Activated T-helper 2 cell treated with anti-CD3 and anti-CD28 coated beads, Interferon-gamma antibody, Interleukin-2, Interleukin-4, amounts not matched to agents 10 μg/mL and 5 μg/mL and 100 μg/mL, durations not matched to agents 14 hours and 24 hours and 36 hours (primary cell): ENCODE data around the gene ZDHHC14. TPM values are rescaled to one million over a fixed set of nuclear protein-coding genes. Genes with fewer than 3 reads are reported as not detected.

Experiments used
- DNase-seq: peaks from one replicate; pipeline ENCODE4 v3.0.0; 2021; ENCODE audit warnings: low spot score
- H3K27ac Mint-ChIP-seq: one replicate; pipeline ENCODE4 v1.8.0; 2021; ENCODE audit warnings: mixed read lengths
- H3K27me3 Mint-ChIP-seq: one replicate; pipeline ENCODE4 v1.8.0; 2021; ENCODE audit warnings: low read depth, mixed read lengths
- H3K36me3 Mint-ChIP-seq: one replicate; pipeline ENCODE4 v1.8.0; 2021; ENCODE audit warnings: low read depth, mixed read lengths
- H3K4me1 Mint-ChIP-seq: one replicate; pipeline ENCODE4 v1.8.0; 2021; ENCODE audit warnings: low read depth, mixed read lengths
- H3K4me3 Mint-ChIP-seq: one replicate; pipeline ENCODE4 v1.8.0; 2021; ENCODE audit warnings: low read depth, mild to moderate bottlenecking, moderate library complexity, mixed read lengths
- H3K9me3 Mint-ChIP-seq: one replicate; pipeline ENCODE4 v1.8.0; 2021; ENCODE audit warnings: mixed read lengths
- intact Hi-C: fragments of 100-400 bp; cut with micrococcal nuclease; formaldehyde crosslinking; loops from one replicate; pipeline ENCODE4 v1.15.1; 2023
- total RNA-seq: library from RNA; stranded (reverse); gene quantifications from 2 replicates; pipeline ENCODE4 v1.2.3, GENCODE V29; 2022

Gene ZDHHC14
- total RNA-seq, 1 donor from 2014 or later, result 8.4 TPM

GRCh38 chr6:157603971-157604370, 223.0 kb downstream of the ZDHHC14 start:
- no peaks in the 10 kb centered on the region for H3K36me3 Mint-ChIP-seq

GRCh38 chr6:157604816-157605215, 223.8 kb downstream of the ZDHHC14 start:
- Mint-ChIP-seq H3K27ac (no peak overlapping the region), H3K4me3 (no peak overlapping the region), H3K9me3 (no peaks in the 10 kb centered on the region), H3K4me1 (no peaks in the 10 kb centered on the region), H3K36me3 (no peaks in the 10 kb centered on the region), H3K27me3 (peaks cover 7% of the 10 kb centered on the region)
- no peak for DNase-seq
- intact Hi-C loops, result no loop called here

More at GRCh38 chr6:157603971-157604370, 223.0 kb downstream of the ZDHHC14 start:
- Mint-ChIP-seq H3K27me3 (peaks cover 7% of the 10 kb centered on the region), H3K9me3 (no peaks in the 10 kb centered on the region), H3K4me1 (no peaks in the 10 kb centered on the region), H3K4me3 (no peak overlapping the region), H3K27ac (no peak overlapping the region)
- DNase-seq, result no peak
- intact Hi-C loops, result no loop called here

GRCh38 chr6:157605484-157605883, 224.5 kb downstream of the ZDHHC14 start:
- intact Hi-C loops, result no loop called here
- H3K4me3 Mint-ChIP-seq, result no peak overlapping the region
- H3K4me1 Mint-ChIP-seq, result no peaks in the 10 kb centered on the region
- H3K36me3 Mint-ChIP-seq, result no peaks in the 10 kb centered on the region
- H3K27me3 Mint-ChIP-seq, result peaks cover 7% of the 10 kb centered on the region
- DNase-seq, result no peak
- no peak overlapping the region for H3K27ac Mint-ChIP-seq
- no peaks in the 10 kb centered on the region for H3K9me3 Mint-ChIP-seq

GRCh38 chr6:157606516-157606915, 225.5 kb downstream of the ZDHHC14 start:
- intact Hi-C loops, result no loop called here
- peaks cover 7% of the 10 kb centered on the region for H3K27me3 Mint-ChIP-seq
- H3K9me3 Mint-ChIP-seq, result no peaks in the 10 kb centered on the region
- no peak overlapping the region for H3K4me3 Mint-ChIP-seq
- H3K4me1 Mint-ChIP-seq, result no peaks in the 10 kb centered on the region
- H3K27ac Mint-ChIP-seq, result no peak overlapping the region
- DNase-seq, result no peak
- H3K36me3 Mint-ChIP-seq, result no peaks in the 10 kb centered on the region

GRCh38 chr6:157607317-157608109, 226.5 kb downstream of the ZDHHC14 start:
- H3K4me3 Mint-ChIP-seq, result no peak overlapping the region

GRCh38 chr6:157608221-157609075, 227.5 kb downstream of the ZDHHC14 start:
- Mint-ChIP-seq H3K36me3 (no peaks in the 10 kb centered on the region), H3K27me3 (peaks cover 5% of the 10 kb centered on the region), H3K4me1 (no peaks in the 10 kb centered on the region), H3K4me3 (no peak overlapping the region), H3K27ac (no peak overlapping the region), H3K9me3 (no peaks in the 10 kb centered on the region)
- no peak for DNase-seq
- intact Hi-C loops, result no loop called here

More at GRCh38 chr6:157607317-157608109, 226.5 kb downstream of the ZDHHC14 start:
- no peak for DNase-seq
- Mint-ChIP-seq H3K27ac (no peak overlapping the region), H3K4me1 (no peaks in the 10 kb centered on the region), H3K36me3 (no peaks in the 10 kb centered on the region), H3K27me3 (peaks cover 5% of the 10 kb centered on the region), H3K9me3 (no peaks in the 10 kb centered on the region)
- intact Hi-C loops, result no loop called here

- Mint-ChIP-seq H3K27me3 (peaks cover 2% of the 10 kb centered on the region), H3K36me3 (no peaks in the 10 kb centered on the region), H3K27ac (no peak overlapping the region), H3K9me3 (no peaks in the 10 kb centered on the region), H3K4me3 (no peak overlapping the region), H3K4me1 (no peaks in the 10 kb centered on the region)
- intact Hi-C loops, result no loop called here
- DNase-seq, result no peak
Measured at GRCh38 chr6:157609117-157609516, 228.1 kb downstream of the ZDHHC14 start.

- intact Hi-C loops, result no loop called here
- no peaks in the 10 kb centered on the region for H3K4me1 Mint-ChIP-seq
- H3K4me3 Mint-ChIP-seq, result no peak overlapping the region
- H3K36me3 Mint-ChIP-seq, result no peaks in the 10 kb centered on the region
- DNase-seq, result no peak
- H3K27ac Mint-ChIP-seq, result no peak overlapping the region
- no peaks in the 10 kb centered on the region for H3K9me3 Mint-ChIP-seq
- peaks cover 2% of the 10 kb centered on the region for H3K27me3 Mint-ChIP-seq
Measured at GRCh38 chr6:157609556-157609955, 228.6 kb downstream of the ZDHHC14 start.

GRCh38 chr6:157610451-157610999, 229.5 kb downstream of the ZDHHC14 start:
- Mint-ChIP-seq H3K27me3 (no peaks in the 10 kb centered on the region), H3K27ac (no peak overlapping the region), H3K4me3 (no peak overlapping the region), H3K36me3 (no peaks in the 10 kb centered on the region), H3K9me3 (no peaks in the 10 kb centered on the region), H3K4me1 (no peaks in the 10 kb centered on the region)
- DNase-seq, result no peak
- intact Hi-C loops, result no loop called here

- Mint-ChIP-seq H3K27ac (no peak overlapping the region), H3K36me3 (no peaks in the 10 kb centered on the region), H3K4me1 (no peaks in the 10 kb centered on the region), H3K4me3 (no peak overlapping the region), H3K9me3 (no peaks in the 10 kb centered on the region), H3K27me3 (no peaks in the 10 kb centered on the region)
- intact Hi-C loops, result no loop called here
- no peak for DNase-seq
Measured at GRCh38 chr6:157611406-157611805, 230.4 kb downstream of the ZDHHC14 start.

- no peaks in the 10 kb centered on the region for H3K36me3 Mint-ChIP-seq
- no peak overlapping the region for H3K4me3 Mint-ChIP-seq
- DNase-seq, result no peak
- H3K4me1 Mint-ChIP-seq, result no peaks in the 10 kb centered on the region
- H3K27me3 Mint-ChIP-seq, result no peaks in the 10 kb centered on the region
- H3K9me3 Mint-ChIP-seq, result no peaks in the 10 kb centered on the region
- intact Hi-C loops, result no loop called here
- no peak overlapping the region for H3K27ac Mint-ChIP-seq
Measured at GRCh38 chr6:157613011-157613522, 232.1 kb downstream of the ZDHHC14 start.

GRCh38 chr6:157614026-157614568, 233.1 kb downstream of the ZDHHC14 start:
- Mint-ChIP-seq H3K27ac (no peak overlapping the region), H3K27me3 (no peaks in the 10 kb centered on the region), H3K36me3 (no peaks in the 10 kb centered on the region), H3K4me1 (no peaks in the 10 kb centered on the region), H3K4me3 (no peak overlapping the region), H3K9me3 (no peaks in the 10 kb centered on the region)
- intact Hi-C loops, result no loop called here
- no peak for DNase-seq
